Measurements from ENCODE around the gene TRIM65. TPM values are rescaled to one million over a fixed set of nuclear protein-coding genes. Genes with fewer than 3 reads are reported as not detected.

TRIM65 gene
- total and polyA plus RNA-seq, 2 experiments from 2014 or later: 13.8 to 54.0 TPM

DNA sequence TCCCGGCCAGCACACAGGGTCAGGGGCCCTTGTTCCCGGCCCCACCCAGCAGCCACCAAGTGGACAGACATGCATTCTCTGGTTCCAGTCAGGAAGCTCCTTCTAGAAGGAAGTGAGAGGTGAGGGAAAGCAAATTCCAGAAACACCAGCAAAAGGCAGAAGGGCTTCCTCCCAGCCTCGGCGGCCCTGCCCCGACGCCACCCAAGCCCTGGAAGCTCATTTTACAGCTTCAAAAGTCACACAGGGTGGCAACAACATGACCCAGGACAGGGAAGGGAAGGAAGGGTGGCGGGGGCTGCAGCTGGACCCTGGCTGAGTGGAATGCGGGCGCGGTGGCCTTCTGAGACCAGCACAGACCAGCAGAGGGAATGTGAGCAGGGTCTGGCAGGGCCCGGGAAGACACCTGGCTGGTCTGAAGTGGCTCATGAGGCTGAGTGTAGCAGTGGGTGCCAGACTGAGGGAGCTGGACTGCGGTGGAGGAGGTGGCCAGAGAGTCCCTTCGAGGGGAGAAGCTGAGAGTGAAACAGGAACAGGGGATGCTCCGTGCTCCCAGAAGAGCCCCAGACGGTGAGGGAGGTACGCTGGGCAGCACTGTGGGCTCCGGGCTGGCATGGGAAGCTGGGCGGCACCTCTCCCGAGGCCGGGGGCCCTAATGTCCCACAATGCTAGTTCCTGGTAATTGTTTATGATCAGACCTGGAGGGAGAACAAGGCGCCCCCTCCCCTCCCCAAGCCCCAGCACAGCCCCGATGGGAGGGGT lies 50.6 kb downstream of the TRIM65 start:
- Mint-ChIP-seq H3K27me3 (ENCODE audit: insufficient read depth, low read depth, poor library complexity) (peaks cover 12% of the 10 kb centered on the region), H3K36me3 (ENCODE audit: low read depth) (peaks cover 49% of the 10 kb centered on the region), H3K4me1 (peaks cover 14% of the 10 kb centered on the region), H3K9me3 (no peaks in the 10 kb centered on the region), H3K27ac (peak overlapping the region; percentile 77; the same call in 1 of the 2 replicates), H3K4me3 (no peak overlapping the region; the same call in 2 of the 3 replicates)
- peaks cover 17% of the 10 kb centered on the region; the same call in 1 of the 2 replicates for H3F3A ChIP-seq (replicated peaks; ENCODE audit: low read depth)
- no peaks in the 10 kb centered on the region for H3K27me3 ChIP-seq (ENCODE audit: insufficient read depth)
- ATAC-seq (no peak), DNase-seq (ENCODE audit: low spot score) (no peak)
- TF ChIP-seq, protein P1, sequence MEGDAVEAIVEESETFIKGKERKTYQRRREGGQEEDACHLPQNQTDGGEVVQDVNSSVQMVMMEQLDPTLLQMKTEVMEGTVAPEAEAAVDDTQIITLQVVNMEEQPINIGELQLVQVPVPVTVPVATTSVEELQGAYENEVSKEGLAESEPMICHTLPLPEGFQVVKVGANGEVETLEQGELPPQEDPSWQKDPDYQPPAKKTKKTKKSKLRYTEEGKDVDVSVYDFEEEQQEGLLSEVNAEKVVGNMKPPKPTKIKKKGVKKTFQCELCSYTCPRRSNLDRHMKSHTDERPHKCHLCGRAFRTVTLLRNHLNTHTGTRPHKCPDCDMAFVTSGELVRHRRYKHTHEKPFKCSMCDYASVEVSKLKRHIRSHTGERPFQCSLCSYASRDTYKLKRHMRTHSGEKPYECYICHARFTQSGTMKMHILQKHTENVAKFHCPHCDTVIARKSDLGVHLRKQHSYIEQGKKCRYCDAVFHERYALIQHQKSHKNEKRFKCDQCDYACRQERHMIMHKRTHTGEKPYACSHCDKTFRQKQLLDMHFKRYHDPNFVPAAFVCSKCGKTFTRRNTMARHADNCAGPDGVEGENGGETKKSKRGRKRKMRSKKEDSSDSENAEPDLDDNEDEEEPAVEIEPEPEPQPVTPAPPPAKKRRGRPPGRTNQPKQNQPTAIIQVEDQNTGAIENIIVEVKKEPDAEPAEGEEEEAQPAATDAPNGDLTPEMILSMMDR (conservative IDR thresholded peaks at IDR 0.05; ENCODE audit: low read depth in 2 of 2): no peak
- TF ChIP-seq ZNF114 (CRISPR knock-in tag; IDR thresholded peaks at IDR 0.05) (no peak), EZH2 (IDR thresholded peaks at IDR 0.05; ENCODE audit: low read depth, unreplicated experiment) (no peak), JUNB (IDR thresholded peaks at IDR 0.05; ENCODE audit: unreplicated experiment) (no peak), POLR2AphosphoS5 (IDR thresholded peaks at IDR 0.05; ENCODE audit: low read depth) (no peak)
- TF ChIP-seq, protein P2, sequence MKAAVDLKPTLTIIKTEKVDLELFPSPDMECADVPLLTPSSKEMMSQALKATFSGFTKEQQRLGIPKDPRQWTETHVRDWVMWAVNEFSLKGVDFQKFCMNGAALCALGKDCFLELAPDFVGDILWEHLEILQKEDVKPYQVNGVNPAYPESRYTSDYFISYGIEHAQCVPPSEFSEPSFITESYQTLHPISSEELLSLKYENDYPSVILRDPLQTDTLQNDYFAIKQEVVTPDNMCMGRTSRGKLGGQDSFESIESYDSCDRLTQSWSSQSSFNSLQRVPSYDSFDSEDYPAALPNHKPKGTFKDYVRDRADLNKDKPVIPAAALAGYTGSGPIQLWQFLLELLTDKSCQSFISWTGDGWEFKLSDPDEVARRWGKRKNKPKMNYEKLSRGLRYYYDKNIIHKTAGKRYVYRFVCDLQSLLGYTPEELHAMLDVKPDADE (IDR thresholded peaks at IDR 0.05): no peak
- TF ChIP-seq, protein P3, sequence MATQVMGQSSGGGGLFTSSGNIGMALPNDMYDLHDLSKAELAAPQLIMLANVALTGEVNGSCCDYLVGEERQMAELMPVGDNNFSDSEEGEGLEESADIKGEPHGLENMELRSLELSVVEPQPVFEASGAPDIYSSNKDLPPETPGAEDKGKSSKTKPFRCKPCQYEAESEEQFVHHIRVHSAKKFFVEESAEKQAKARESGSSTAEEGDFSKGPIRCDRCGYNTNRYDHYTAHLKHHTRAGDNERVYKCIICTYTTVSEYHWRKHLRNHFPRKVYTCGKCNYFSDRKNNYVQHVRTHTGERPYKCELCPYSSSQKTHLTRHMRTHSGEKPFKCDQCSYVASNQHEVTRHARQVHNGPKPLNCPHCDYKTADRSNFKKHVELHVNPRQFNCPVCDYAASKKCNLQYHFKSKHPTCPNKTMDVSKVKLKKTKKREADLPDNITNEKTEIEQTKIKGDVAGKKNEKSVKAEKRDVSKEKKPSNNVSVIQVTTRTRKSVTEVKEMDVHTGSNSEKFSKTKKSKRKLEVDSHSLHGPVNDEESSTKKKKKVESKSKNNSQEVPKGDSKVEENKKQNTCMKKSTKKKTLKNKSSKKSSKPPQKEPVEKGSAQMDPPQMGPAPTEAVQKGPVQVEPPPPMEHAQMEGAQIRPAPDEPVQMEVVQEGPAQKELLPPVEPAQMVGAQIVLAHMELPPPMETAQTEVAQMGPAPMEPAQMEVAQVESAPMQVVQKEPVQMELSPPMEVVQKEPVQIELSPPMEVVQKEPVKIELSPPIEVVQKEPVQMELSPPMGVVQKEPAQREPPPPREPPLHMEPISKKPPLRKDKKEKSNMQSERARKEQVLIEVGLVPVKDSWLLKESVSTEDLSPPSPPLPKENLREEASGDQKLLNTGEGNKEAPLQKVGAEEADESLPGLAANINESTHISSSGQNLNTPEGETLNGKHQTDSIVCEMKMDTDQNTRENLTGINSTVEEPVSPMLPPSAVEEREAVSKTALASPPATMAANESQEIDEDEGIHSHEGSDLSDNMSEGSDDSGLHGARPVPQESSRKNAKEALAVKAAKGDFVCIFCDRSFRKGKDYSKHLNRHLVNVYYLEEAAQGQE (IDR thresholded peaks at IDR 0.05; ENCODE audit: unreplicated experiment): no peak
- peak overlapping the region; percentile 89 for H3K27ac ChIP-seq (ENCODE audit: low read depth)
- H4K20me1 ChIP-seq (replicated peaks; ENCODE audit: insufficient read depth): no peaks in the 10 kb centered on the region
- H3K4me1 ChIP-seq (ENCODE audit: insufficient read depth): peaks cover 10% of the 10 kb centered on the region
- no peak overlapping the region for H3K4me3 ChIP-seq
- H2AFZ ChIP-seq: no peak overlapping the region
- peaks cover 13% of the 10 kb centered on the region; the same call in 1 of the 2 replicates for H3K36me3 ChIP-seq (ENCODE audit: insufficient read depth)
- no peak overlapping the region for H3K4me2 ChIP-seq
- H3K9me2 ChIP-seq (ENCODE audit: insufficient read depth): no peaks in the 10 kb centered on the region
- H3K79me2 ChIP-seq (replicated peaks; ENCODE audit: insufficient read depth): no peaks in the 10 kb centered on the region
